Peyer's patch (tissue), 4 donors: ENCODE data around the gene TTC12. TPM values are rescaled to one million over a fixed set of nuclear protein-coding genes. Genes with fewer than 3 reads are reported as not detected.

Experiments
- DNase-seq, 3 donors: peaks; one replicate each; pipeline ENCODE4 v3.0.0-alpha.2; 2017 to 2019
- H3K27ac ChIP-seq, 4 donors: fragments of 200-600 bp; sonication (generic); one replicate each; pipeline ENCODE4 v1.5.1; 2016 to 2019
- H3K27me3 ChIP-seq, 2 donors: fragments of 200-600 bp; sonication (generic); one replicate each; pipeline ENCODE4 v1.5.1; 2019
- H3K36me3 ChIP-seq, 3 donors: fragments of 200-600 bp; sonication (generic); one replicate each; pipeline ENCODE4 v1.5.1; 2016 to 2019
- H3K4me1 ChIP-seq, 4 donors: fragments of 200-600 bp; sonication (generic); one replicate each; pipeline ENCODE4 v1.5.1; 2016 to 2019
- H3K4me3 ChIP-seq, 4 donors: fragments of 200-600 bp; sonication (generic); 1 replicate in 3 of 4; 2 replicates in 1 of 4; pipeline ENCODE4 v1.5.1; 2016 to 2019; ENCODE audit warnings: mild to moderate bottlenecking in 1 of 4
- H3K9me3 ChIP-seq, 4 donors: fragments of 200-600 bp; sonication (generic); one replicate each; pipeline ENCODE4 v1.5.1; 2016 to 2019; ENCODE audit warnings: mild to moderate bottlenecking in 1 of 4
- POLR2A ChIP-seq, 2 donors: fragments of 450-650 bp; IDR thresholded peaks; one replicate each; pipeline ENCODE4 v1.5.1; 2017; ENCODE audit warnings: antibody characterized with exemption in 2 of 2, mild to moderate bottlenecking in 2 of 2, moderate library complexity in 2 of 2
- total RNA-seq, 4 donors: library from RNA; depleted of rRNA; stranded (reverse); fragments of >200 nt; gene quantifications; one replicate each; pipeline ENCODE4 v1.1.0, GENCODE V29; 2016
- TF ChIP-seq, protein P1 (sequence below), 6 experiments: fragments of 450-650 bp in 4 of 6; fragments of 200-600 bp in 2 of 6; sonication (generic) in 1 of 6; IDR thresholded peaks; one replicate each; pipeline ENCODE4 v1.5.1; 2017 to 2019; ENCODE audit warnings: antibody characterized with exemption in 6 of 6, mild to moderate bottlenecking in 3 of 6, moderate library complexity in 1 of 6

Gene TTC12
- total RNA-seq, 4 donors from 2014 or later = 6.3 to 62.7 (median 19.8) TPM

GRCh38 chr11:113317339-113317738 lies 3.0 kb downstream of the TTC12 start:
- Histone ChIP-seq H3K4me3 (no peak overlapping the region), H3K4me1 (peaks cover 0 to 5% (median 2%) of the 10 kb centered on the region in 4 donors), H3K36me3 (no peaks in the 10 kb centered on the region), H3K27me3 (no peaks in the 10 kb centered on the region), H3K27ac (no peak overlapping the region), H3K9me3 (no peaks in the 10 kb centered on the region)
- no peak for TF ChIP-seq POLR2A (IDR thresholded peaks at IDR 0.05)
- TF ChIP-seq, protein P1, sequence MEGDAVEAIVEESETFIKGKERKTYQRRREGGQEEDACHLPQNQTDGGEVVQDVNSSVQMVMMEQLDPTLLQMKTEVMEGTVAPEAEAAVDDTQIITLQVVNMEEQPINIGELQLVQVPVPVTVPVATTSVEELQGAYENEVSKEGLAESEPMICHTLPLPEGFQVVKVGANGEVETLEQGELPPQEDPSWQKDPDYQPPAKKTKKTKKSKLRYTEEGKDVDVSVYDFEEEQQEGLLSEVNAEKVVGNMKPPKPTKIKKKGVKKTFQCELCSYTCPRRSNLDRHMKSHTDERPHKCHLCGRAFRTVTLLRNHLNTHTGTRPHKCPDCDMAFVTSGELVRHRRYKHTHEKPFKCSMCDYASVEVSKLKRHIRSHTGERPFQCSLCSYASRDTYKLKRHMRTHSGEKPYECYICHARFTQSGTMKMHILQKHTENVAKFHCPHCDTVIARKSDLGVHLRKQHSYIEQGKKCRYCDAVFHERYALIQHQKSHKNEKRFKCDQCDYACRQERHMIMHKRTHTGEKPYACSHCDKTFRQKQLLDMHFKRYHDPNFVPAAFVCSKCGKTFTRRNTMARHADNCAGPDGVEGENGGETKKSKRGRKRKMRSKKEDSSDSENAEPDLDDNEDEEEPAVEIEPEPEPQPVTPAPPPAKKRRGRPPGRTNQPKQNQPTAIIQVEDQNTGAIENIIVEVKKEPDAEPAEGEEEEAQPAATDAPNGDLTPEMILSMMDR (IDR thresholded peaks at IDR 0.05) = no peak
- no peak for DNase-seq

GRCh38 chr11:113319085-113319484 lies 4.7 kb downstream of the TTC12 start:
- Histone ChIP-seq H3K27ac (no peak overlapping the region), H3K4me3 (no peak overlapping the region), H3K9me3 (no peaks in the 10 kb centered on the region), H3K4me1 (no peaks in the 10 kb centered on the region), H3K36me3 (peaks cover 0 to 9% (median 0%) of the 10 kb centered on the region in 3 donors), H3K27me3 (no peaks in the 10 kb centered on the region)
- no peak for DNase-seq
- TF ChIP-seq, protein P1 (IDR thresholded peaks at IDR 0.05) = no peak
- no peak for TF ChIP-seq POLR2A (IDR thresholded peaks at IDR 0.05)

DNA sequence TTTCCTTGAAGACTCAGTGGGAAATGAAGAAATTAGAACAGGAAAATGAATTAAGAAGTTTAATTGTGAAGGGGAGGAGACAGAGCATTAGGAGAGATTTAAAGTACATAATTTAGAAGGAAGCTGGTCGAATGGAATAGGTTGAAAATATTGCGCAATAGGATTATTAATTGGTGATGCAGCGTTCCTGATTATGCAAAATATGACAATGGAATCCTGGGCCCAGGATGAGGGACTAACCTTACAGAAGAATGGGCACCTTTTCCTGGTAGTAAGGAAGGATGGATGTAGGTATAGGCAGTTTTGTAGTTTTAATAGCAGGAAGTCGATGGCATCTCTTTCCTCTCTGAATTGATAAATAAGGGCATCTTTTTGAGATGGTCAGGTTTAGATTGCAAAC lies 7.8 kb downstream of the TTC12 start:
- peaks cover 0 to 34% (median 0%) of the 10 kb centered on the region in 3 donors for H3K36me3 ChIP-seq
- H3K27me3 ChIP-seq = no peaks in the 10 kb centered on the region
- no peak for DNase-seq

GRCh38 chr11:113324250-113324649 lies 9.9 kb downstream of the TTC12 start:
- no peak for DNase-seq
- H3K27ac ChIP-seq = no peak overlapping the region
- TF ChIP-seq, protein P1 (IDR thresholded peaks at IDR 0.05) = no peak
- TF ChIP-seq POLR2A (IDR thresholded peaks at IDR 0.05) = no peak
- H3K9me3 ChIP-seq = no peaks in the 10 kb centered on the region
- H3K27me3 ChIP-seq = no peaks in the 10 kb centered on the region
- H3K4me3 ChIP-seq = no peak overlapping the region
- no peaks in the 10 kb centered on the region for H3K4me1 ChIP-seq
- peaks cover 0 to 44% (median 0%) of the 10 kb centered on the region in 3 donors for H3K36me3 ChIP-seq

More for the DNA sequence above, 7.8 kb downstream of the TTC12 start:
- Histone ChIP-seq H3K27ac (no peak overlapping the region), H3K4me1 (no peaks in the 10 kb centered on the region), H3K4me3 (no peak overlapping the region), H3K9me3 (no peaks in the 10 kb centered on the region)
- no peak for TF ChIP-seq POLR2A (IDR thresholded peaks at IDR 0.05)
- TF ChIP-seq, protein P1 (IDR thresholded peaks at IDR 0.05) = no peak

DNA sequence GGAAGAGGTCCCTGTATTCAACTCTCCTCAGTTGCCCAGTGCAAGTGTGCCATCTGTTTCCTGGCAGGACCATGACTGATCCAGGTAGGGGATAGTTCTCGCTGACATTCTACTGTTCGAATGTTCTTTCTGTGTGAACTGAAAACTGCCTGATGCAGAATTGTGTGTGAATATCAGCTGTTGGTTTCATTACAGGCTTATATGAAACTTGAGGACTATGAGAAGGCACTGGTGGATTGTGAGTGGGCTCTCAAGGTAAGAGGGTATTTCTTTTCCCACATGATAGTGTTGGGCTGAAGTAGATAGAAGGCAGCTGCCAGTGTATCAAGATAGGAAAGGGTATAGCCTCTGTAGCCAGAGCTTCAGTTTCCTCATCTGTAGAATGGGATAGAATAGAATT lies 15.3 kb downstream of the TTC12 start:
- Histone ChIP-seq H3K9me3 (no peaks in the 10 kb centered on the region), H3K4me1 (no peaks in the 10 kb centered on the region), H3K36me3 (peaks cover 0 to 69% (median 0%) of the 10 kb centered on the region in 3 donors)

DNA sequence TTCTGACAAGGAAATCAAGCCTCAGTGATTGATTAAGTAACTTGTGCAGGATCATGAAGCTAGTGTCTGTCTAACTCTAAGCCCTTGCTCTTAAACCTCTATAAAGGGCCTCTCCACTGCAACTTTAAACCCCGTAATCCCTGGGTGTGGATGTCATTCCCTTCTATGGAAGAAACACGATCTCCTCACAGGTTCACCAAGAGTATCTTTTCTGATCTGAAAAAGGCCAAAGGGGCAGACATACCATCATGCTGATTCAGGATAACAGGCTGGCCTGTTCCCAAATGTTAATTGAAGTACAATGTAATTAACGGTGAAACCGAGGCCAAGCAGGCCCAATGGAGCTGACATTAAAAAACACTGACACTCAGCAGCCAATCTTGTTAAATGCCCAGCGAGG lies 17.1 kb downstream of the TTC12 start:
- TF ChIP-seq POLR2A (IDR thresholded peaks at IDR 0.05) = no peak
- TF ChIP-seq, protein P1 (IDR thresholded peaks at IDR 0.05) = no peak
- DNase-seq = no peak
- H3K27ac ChIP-seq = no peak overlapping the region
- H3K4me1 ChIP-seq = no peaks in the 10 kb centered on the region
- no peak overlapping the region for H3K4me3 ChIP-seq
- H3K9me3 ChIP-seq = no peaks in the 10 kb centered on the region
- H3K36me3 ChIP-seq = peaks cover 0 to 66% (median 0%) of the 10 kb centered on the region in 3 donors
- no peaks in the 10 kb centered on the region for H3K27me3 ChIP-seq

More for the DNA sequence above, 15.3 kb downstream of the TTC12 start:
- Histone ChIP-seq H3K27ac (no peak overlapping the region), H3K4me3 (no peak overlapping the region), H3K27me3 (no peaks in the 10 kb centered on the region)
- TF ChIP-seq POLR2A (IDR thresholded peaks at IDR 0.05) = no peak
- no peak for DNase-seq
